NB4 (cell line): ENCODE measurements around the gene ACOX3.

Experiments used
- CTCF ChIP-seq: IDR thresholded peaks from one replicate; pipeline ENCODE4 v1.5.1; 2012; ENCODE audit warnings: low read depth, low read length
- POLR2A ChIP-seq: IDR thresholded peaks from 2 replicates; pipeline ENCODE4 v1.6.1; 2011; ENCODE audit warnings: mild to moderate bottlenecking; ENCODE audit not compliant: insufficient read length; ENCODE audit errors: extremely low read depth

- TF ChIP-seq POLR2A (no peak), CTCF (no peak)
These were observed 88.0 kb downstream of the ACOX3 start for GRCh38 chr4:8352368-8353157.
